GM19351 (cell line): ENCODE measurements around the gene GPC5.
"Not testable (repeated sequence)": the region's sequence is repeated elsewhere in the genome, so short reads cannot be mapped to it uniquely, and the experiment has no call there.

Experiments used
- ATAC-seq: cut with Tn5 transposase; IDR thresholded peaks from one replicate; pipeline ENCODE4 v1.9.1; 2021; ENCODE audit warnings: mild to moderate bottlenecking, moderate library complexity; ENCODE audit not compliant: unreplicated experiment

The GPC5 gene

DNA sequence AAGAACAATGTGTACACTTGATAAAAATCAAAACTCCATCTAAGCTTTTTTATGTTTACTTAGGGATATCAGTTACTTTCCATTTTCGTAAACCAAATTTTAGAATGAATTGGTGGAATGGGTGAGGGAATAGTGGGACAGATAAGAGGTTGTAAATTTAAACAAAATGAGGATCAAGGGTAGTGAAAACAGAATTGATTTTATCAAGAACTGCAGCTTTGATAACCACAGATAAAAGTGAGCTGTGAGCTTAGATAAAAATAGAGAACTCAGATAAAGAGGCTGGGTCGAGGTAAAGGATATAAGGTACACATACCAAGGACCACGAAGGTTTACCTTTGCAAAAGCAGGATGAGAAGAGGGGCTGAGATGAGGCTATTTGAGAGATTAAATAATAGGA is 1015.0 kb downstream of the GPC5 start:
- ATAC-seq: no peak

- ATAC-seq: no peak
Observed at GRCh38 chr13:92414851-92415250, 1016.4 kb downstream of the GPC5 start.

DNA sequence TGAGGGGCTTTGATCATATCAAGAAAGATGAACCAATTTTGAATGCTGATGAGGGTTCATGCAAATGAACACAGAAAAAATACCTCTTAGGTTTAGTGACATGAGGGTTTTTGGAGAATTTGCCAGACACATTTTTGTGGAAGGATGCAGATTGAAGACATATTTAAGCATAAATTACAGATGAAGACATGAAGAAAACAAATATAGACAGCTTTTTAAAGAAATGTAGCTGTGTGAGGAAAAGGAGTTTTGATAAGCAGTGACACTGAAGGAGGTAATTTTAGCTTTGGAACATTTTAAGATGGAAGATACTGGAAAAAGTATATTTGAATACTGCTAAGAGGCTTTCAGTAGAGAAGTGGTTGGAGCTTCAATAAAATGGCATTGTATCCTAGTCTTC is 1017.4 kb downstream of the GPC5 start:
- ATAC-seq: no peak

DNA sequence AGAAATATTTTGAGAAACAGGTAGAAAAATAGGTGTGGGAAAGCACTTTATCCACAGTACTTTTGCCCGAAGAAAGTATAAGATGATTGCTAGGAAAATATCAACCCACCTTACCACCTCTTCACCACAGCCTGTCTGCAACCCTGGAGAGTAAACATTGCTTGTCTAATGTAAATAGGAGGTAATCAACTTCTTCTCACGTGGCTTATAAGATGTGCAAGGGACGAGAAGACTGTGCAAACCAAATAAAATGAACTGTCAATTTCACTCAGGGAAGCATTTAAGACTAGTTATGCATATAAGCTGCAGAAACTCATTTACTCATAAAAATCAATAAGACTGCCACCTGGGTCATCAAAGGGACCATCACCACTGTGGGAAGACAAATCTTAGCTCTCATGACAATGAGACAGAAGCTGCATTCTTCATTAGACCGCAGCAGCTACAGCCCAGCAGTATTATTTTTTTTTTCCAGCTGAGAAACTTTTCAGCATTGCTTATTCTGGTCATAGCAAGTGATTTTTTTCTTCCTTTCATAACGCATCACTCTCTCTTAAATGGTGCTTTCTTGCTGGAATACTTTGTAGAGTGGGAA is 1020.5 kb downstream of the GPC5 start:
- ATAC-seq: no peak

GRCh38 chr13:92429231-92429630 is 1030.8 kb downstream of the GPC5 start:
- no peak for ATAC-seq

DNA sequence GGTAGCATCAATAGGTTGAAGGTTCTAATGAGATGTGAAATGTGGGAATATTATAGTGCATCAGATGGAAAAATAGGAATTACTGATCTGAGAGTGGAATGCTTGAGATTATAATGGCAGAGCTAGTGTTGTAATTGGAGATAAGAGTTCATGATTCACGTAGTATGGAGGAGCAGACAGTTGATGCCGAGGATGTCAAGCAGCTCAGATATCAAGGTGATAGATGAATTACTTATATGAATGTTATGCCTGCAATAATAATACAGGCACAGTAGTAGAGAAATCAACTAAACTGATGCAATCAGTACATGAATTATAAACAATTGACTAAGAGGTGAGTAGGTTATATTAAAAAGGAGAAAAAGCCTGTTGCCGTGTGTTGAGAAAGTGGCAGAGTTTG is 1035.0 kb downstream of the GPC5 start:
- ATAC-seq: no peak

DNA sequence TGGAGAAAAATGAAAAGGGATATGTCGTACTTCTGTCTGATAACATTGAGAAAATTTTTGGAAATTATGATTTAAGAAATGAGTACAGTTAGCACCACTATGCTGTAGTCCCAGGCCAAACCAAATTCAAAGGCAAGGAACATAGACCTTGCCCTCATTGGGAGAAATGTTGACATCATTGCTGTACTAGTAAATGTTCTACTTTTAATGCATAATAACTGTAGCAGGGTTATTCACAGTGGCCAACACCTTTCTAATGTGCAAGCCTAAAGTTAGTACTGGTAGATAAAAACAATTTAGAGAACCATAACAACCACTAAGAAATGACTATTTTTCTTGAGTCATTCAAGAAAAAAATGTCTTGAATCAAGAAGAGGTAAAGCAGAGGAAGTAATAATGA is 1035.5 kb downstream of the GPC5 start:
- no peak for ATAC-seq

- ATAC-seq: no peak
Observed at GRCh38 chr13:92436924-92437323, 1038.5 kb downstream of the GPC5 start.

GRCh38 chr13:92444244-92444643 is 1045.8 kb downstream of the GPC5 start:
- no peak for ATAC-seq

- no peak for ATAC-seq
Observed at GRCh38 chr13:92451060-92451459, 1052.6 kb downstream of the GPC5 start.

GRCh38 chr13:92452840-92453239 is 1054.4 kb downstream of the GPC5 start:
- no peak for ATAC-seq

- ATAC-seq: no peak
Observed at GRCh38 chr13:92459306-92459705, 1060.9 kb downstream of the GPC5 start.

- ATAC-seq: no peak
Observed at GRCh38 chr13:92460479-92460878, 1062.1 kb downstream of the GPC5 start.

DNA sequence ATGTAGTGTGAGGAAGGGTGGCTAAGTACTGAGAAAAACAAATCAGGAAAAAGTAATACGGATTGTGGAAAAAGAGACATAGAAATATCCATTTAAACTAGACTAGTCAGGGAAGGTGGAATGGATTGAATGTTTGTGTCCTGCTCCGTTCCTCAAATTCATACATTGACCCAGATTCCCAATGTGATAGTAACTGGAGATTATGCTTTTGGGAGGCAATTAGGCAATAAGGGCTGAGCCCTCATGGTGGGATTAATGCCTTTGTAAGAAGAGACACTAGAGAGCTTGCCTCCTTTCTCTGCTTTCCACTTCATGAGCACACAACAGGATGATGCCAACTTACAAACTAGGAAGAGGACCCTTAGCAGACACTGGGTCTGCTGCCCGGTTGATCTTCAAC is 1063.0 kb downstream of the GPC5 start:
- ATAC-seq: no peak

DNA sequence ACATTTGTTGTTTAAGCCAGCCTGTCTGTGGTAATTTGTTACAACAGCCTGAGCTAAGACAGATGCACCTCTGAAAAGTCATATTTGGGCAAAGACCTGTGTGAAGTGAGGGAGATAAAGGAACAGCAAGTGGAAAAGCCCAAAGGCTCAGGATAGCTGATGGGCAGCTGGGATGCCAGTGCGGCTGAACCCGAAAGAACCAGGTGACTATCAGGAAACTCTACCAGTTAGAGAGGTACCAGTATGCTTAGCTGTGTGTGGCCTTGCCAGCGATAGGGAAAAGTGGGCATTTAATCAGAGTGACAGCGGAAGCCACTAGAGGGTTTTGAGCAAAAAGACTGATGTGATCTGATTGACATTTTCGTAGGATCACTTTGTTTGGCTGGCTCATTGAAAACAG is 1063.4 kb downstream of the GPC5 start:
- no peak for ATAC-seq

- ATAC-seq: no peak
Observed at GRCh38 chr13:92463134-92463533, 1064.7 kb downstream of the GPC5 start.

DNA sequence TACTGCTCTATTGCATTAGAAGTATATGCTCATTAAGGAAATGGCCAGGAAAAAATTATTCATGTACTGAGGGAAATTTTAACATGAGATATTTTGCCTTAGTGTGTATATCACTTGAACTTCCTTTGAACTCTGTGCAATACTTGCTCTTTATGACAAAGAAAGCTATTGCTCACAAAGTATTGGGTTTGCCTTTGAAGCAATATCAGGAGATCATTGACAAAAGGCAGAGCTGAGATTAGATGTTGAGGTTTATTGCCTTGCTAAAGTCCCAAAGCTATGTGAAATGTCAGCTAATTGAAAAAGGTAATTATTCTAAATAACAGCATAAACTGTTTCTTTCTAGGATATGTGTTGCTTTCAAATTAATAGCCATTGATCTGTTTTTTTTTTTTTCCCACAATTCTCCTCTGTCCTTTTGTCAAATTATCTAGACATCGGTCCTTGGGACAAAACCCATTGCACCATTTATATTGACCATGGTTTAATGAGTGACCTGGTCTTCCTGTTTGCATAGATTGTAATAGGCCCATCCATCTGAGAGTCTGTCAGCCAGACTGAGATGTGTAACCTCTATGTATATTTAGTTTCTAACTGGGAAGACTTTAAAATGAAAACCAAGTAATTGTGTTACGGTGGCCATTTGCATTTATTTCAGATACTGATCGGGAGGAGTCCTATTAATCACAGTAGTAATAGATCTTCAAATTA is 1075.5 kb downstream of the GPC5 start:
- ATAC-seq: no peak

DNA sequence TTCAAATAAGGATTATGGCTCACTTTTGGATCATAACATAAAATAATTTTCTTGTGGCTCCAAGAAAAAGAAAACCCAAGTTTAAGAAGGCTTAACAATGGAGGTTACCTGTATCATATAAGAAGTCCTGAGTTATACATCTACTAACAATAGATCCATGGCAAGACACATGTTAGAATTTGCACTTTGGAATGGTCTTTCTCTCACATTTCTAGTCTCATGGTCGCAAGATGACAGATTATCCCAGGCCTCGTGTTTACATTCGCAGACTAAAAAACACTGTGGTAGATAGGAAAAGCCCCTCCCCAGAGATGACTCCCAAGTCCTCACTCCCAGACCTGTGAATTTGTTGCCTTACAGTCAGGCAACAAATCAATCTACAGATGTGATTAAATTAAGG is 1082.0 kb downstream of the GPC5 start:
- ATAC-seq: no peak

- not testable (repeated sequence) for ATAC-seq
Observed at GRCh38 chr13:92482790-92483189, 1084.4 kb downstream of the GPC5 start.

DNA sequence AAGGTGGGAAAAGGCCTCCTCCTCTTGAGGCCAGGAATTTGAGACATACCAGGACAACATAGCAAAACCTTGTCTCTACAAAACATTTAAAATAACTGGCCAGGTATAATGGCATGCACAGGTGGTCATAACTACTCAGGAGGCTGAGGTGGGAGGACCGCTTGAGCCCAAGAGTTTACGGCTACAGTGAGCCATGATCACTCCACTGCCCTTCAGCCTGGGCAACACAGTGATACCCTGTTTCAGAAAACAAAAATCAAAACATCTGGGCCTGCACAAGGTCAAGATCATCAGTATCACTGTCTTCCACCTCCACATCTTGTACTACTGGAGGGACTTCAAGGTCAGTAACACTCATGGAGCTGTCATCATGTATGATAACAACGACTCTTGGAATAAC is 1085.5 kb downstream of the GPC5 start:
- ATAC-seq: no peak

- ATAC-seq: no peak
Observed at GRCh38 chr13:92487238-92487637, 1088.8 kb downstream of the GPC5 start.

DNA sequence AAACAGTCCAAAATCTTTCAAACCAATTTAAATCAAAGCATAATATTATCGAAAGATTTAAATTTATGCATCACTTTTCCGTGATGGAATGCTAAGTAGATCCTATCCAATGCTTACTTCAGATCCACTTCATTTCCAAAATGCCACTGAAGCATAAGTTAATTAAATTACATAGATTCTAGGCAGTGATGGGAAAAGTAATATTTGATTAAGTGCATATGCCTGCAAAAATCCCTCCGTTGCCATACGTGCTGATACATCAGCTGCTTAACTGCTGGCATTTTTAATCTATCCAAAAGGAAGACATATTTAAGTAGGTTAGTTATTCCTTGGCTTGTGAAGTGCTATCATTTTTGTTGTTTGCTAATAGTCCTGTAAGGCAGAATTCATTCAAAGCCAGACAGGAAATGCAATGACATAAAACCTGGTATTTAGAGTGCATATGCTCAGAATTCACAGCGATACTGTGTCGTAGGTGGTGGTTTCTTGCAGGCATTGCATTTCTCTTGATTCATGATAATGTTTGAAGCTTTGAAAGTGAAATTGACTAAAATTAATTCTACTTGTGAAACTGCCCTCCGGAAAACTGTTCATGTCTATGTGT is 1089.9 kb downstream of the GPC5 start:
- ATAC-seq: no peak
